Pancreas (tissue), 10 donors: ENCODE data around the gene DPP9. TPM values are rescaled to one million over a fixed set of nuclear protein-coding genes. Genes with fewer than 3 reads are reported as not detected.

Source experiments
- ATAC-seq, 4 donors: fragments of 200-7000 bp; cut with Tn5 transposase; one replicate each; pipeline versions ENCODE4 v1.8.0 to v1.9.1; 2020; ENCODE audit warnings: mild to moderate bottlenecking in 4 of 4, moderate library complexity in 4 of 4
- DNase-seq, 6 donors: peaks; one replicate each; pipeline ENCODE4 v3.0.0-alpha.2; 2020
- FAIRE-seq: peaks from 2 replicates; lab custom pipeline; 2012; peaks lifted over from hg19 to GRCh38; lab: Jason Lieb, UNC
- H3K27ac ChIP-seq, 4 donors: fragments of 200-600 bp; sonication (generic); 1 replicate in 3 of 4; 2 replicates in 1 of 4; pipeline versions ENCODE4 v1.5.0 to v1.8.0; 2020
- H3K27me3 ChIP-seq, 4 donors: fragments of 200-600 bp; one replicate each; pipeline ENCODE4 v1.8.0; 2021
- H3K36me3 ChIP-seq, 3 donors: fragments of 200-600 bp; sonication (generic) in 1 of 3; one replicate each; pipeline versions ENCODE4 v1.5.0 to v1.8.0; 2020 to 2021
- H3K4me1 ChIP-seq, 3 donors: fragments of 200-600 bp; one replicate each; pipeline ENCODE4 v1.8.0; 2021
- H3K4me3 ChIP-seq, 4 donors: fragments of 200-600 bp; sonication (generic) in 2 of 4; one replicate each; pipeline versions ENCODE4 v1.5.0 to v1.8.0; 2020 to 2021
- H3K9me3 ChIP-seq, 4 donors: fragments of 200-600 bp; one replicate each; pipeline ENCODE4 v1.8.0; 2021
- CTCF ChIP-seq, 4 donors: fragments of 200-600 bp; sonication (generic) in 3 of 4; IDR thresholded peaks; one replicate each; pipeline versions ENCODE4 v1.5.0 to v1.8.0; 2021; ENCODE audit warnings: antibody characterized with exemption in 4 of 4
- WGBS, 2 donors: extraction: QIAGEN DNeasy Blood & Tissue Kit; methylation state at CpG; one replicate each; pipeline ENCODE4 v1.1.7; 2013; 5-methylcytosine and 5-hydroxymethylcytosine counted together
- intact Hi-C, 3 donors: fragments of 100-400 bp; cut with DNase I; formaldehyde crosslinking; loops; one replicate each; pipeline versions ENCODE4 v1.11.1 to v1.14.2; 2022
- microRNA-seq, 2 donors: library from miRNA; unstranded; fragments of <30 nt; microRNA quantifications; one replicate each; pipeline versions ENCODE4 to v1.1.0, GENCODE V29; 2019 to 2020
- polyA plus RNA-seq, 2 donors: library from polyadenylated mRNA; stranded (reverse); fragments of 200-250 nt; gene quantifications; one replicate each; pipeline ENCODE4 v1.2.3, GENCODE V29; 2013
- total RNA-seq, 6 donors: library from RNA; stranded (reverse); fragmentation: NEBNext Ultra II Directional in 4 of 6; extraction: Animal tissue kit (Norgen Biotek cat#: 25700) in 4 of 6; gene quantifications; one replicate each; pipeline versions ENCODE4 v1.2.1 to v1.2.4, GENCODE V29; 2021 to 2023
- donor health status: healthy with polysubstance abuse.
- donor health status: DM: no; HTN: no; CAD: no; lungs with moderate emphysema.
- donor health status: DM: no; HTN: no; CAD: no.
- donor health status: control.
- donor health status: control.
- donor health status: Bipolar disorder and iron deficiency.
- donor health status: DM: yes; HTN: yes; CAD: no.
- donor health status: DM: no; HTN: no; CAD: no.
- donor health status: DM: no; HTN: no; CAD: no.
- donor health status: DM: yes; HTN: yes; CAD: no.

DPP9 gene
- total and polyA plus RNA-seq, 8 donors: 19.0 to 47.4 (median 26.1) TPM

- H3K4me1 ChIP-seq: peaks cover 0 to 13% (median 0%) of the 10 kb centered on the region in 3 donors
- H3K27me3 ChIP-seq: no peaks in the 10 kb centered on the region
- no peak for TF ChIP-seq CTCF (IDR thresholded peaks at IDR 0.05)
- WGBS, 2 donors: 41 to 44% methylated on average over 8 of the region's 8 CpGs
- FAIRE-seq (no peak), ATAC-seq (no peak), DNase-seq (no peak)
- no peaks in the 10 kb centered on the region for H3K9me3 ChIP-seq
- H3K36me3 ChIP-seq: no peaks in the 10 kb centered on the region
- no peak overlapping the region for H3K27ac ChIP-seq
- H3K4me3 ChIP-seq: peak overlapping the region in 1 of 4 donors; percentile 50
- intact Hi-C loops: no loop called here
These were observed 86.9 kb downstream of the DPP9 start for GRCh38 chr19:4636761-4637160.

- TF ChIP-seq CTCF (IDR thresholded peaks at IDR 0.05): peak; percentile 91 to 98 (median 95)
- peak; percentile 29 to 54 (median 42) for ATAC-seq
- H3K27me3 ChIP-seq: no peaks in the 10 kb centered on the region
- peak overlapping the region; percentile 6 to 50 (median 43) for H3K4me3 ChIP-seq
- WGBS, 2 donors: 1% methylated on average over 42 to 43 of the region's 43 CpGs
- no peaks in the 10 kb centered on the region for H3K9me3 ChIP-seq
- DNase-seq: peak; percentile 38 to 92 (median 73)
- peaks cover 0 to 13% (median 0%) of the 10 kb centered on the region in 3 donors for H3K4me1 ChIP-seq
- intact Hi-C loops: no loop called here
- no peak overlapping the region for H3K27ac ChIP-seq
- no peaks in the 10 kb centered on the region for H3K36me3 ChIP-seq
- no peak for FAIRE-seq
These were observed 87.4 kb downstream of the DPP9 start for GRCh38 chr19:4636151-4636717.

GRCh38 chr19:4635754-4636116 is 87.9 kb downstream of the DPP9 start:
- H3K27ac ChIP-seq: no peak overlapping the region
- intact Hi-C loops: no loop called here
- no peaks in the 10 kb centered on the region for H3K9me3 ChIP-seq
- 26 to 27% methylated on average over 12 to 13 of the region's 13 CpGs for WGBS, 2 donors
- no peak for TF ChIP-seq CTCF (IDR thresholded peaks at IDR 0.05)
- H3K4me1 ChIP-seq: peaks cover 0 to 13% (median 0%) of the 10 kb centered on the region in 3 donors
- no peaks in the 10 kb centered on the region for H3K27me3 ChIP-seq
- FAIRE-seq (no peak), DNase-seq (peak in 1 of 6 donors; percentile 19), ATAC-seq (no peak)
- H3K4me3 ChIP-seq: peak overlapping the region in 3 of 4 donors; percentile 38 to 50 (median 48)
- no peaks in the 10 kb centered on the region for H3K36me3 ChIP-seq

GRCh38 chr19:4633140-4633967 is 90.3 kb downstream of the DPP9 start:
- intact Hi-C loops: loop anchor here in 2 of 3 donors (5.0 kb wide), 1 partner anchor 56 kb away; no protein-coding TSS in a partner anchor
- WGBS, 2 donors: 13 to 22% methylated on average over 14 of the region's 14 CpGs
- Histone ChIP-seq H3K4me3 (no peak overlapping the region), H3K4me1 (peaks cover 0 to 8% (median 0%) of the 10 kb centered on the region in 3 donors), H3K36me3 (no peaks in the 10 kb centered on the region), H3K9me3 (no peaks in the 10 kb centered on the region), H3K27me3 (no peaks in the 10 kb centered on the region), H3K27ac (no peak overlapping the region)
- DNase-seq (peak in 5 of 6 donors; percentile 56 to 70 (median 63)), ATAC-seq (peak; percentile 70 to 86 (median 82)), FAIRE-seq (no peak)
- peak; percentile 33 to 66 (median 52) for TF ChIP-seq CTCF (IDR thresholded peaks at IDR 0.05)

Small RNAs within 50 kb of the gene (microRNA-seq; reads per million reads assigned to microRNA genes)
- 14.3 to 19.1 reads per million in 2 donors for gene MIR7-3

Other genes starting within 250 kb of the DPP9 start
- gene PLIN4, start 205.4 kb downstream of the DPP9 start, total RNA-seq: 10 to 100 TPM in 3 of 6 donors, 1 to 10 TPM in 3; 2.2 to 17.8 (median 9.2) TPM
- gene PLIN4, start 205.4 kb downstream of the DPP9 start, polyA plus RNA-seq: 100 to 1,000 TPM in 1 of 2 donors, 10 to 100 TPM in 1; 23.6 to 138 TPM
- 10 to 100 TPM; 30.6 to 80.2 (median 41.3) TPM for gene PLIN5, start 188.6 kb downstream of the DPP9 start, total RNA-seq
- gene PLIN5, start 188.6 kb downstream of the DPP9 start, polyA plus RNA-seq: 100 to 1,000 TPM; 193 to 533 TPM
- gene LRG1, start 183.8 kb downstream of the DPP9 start, total RNA-seq: 10 to 100 TPM in 5 of 6 donors, 1 to 10 TPM in 1; 7.9 to 53.6 (median 14.8) TPM
- gene LRG1, start 183.8 kb downstream of the DPP9 start, polyA plus RNA-seq: 10 to 100 TPM; 22.1 to 36.4 TPM
- 1 to 10 TPM; 2.2 to 4.7 (median 2.5) TPM for gene SEMA6B, start 164.2 kb downstream of the DPP9 start, total RNA-seq
- 1 to 10 TPM; 4.4 TPM for gene SEMA6B, start 164.2 kb downstream of the DPP9 start, polyA plus RNA-seq
- gene TNFAIP8L1, start 84.3 kb downstream of the DPP9 start, total RNA-seq: 1 to 10 TPM; 1.2 to 3.3 (median 1.6) TPM
- 1 to 10 TPM; 3.5 to 3.6 TPM for gene TNFAIP8L1, start 84.3 kb downstream of the DPP9 start, polyA plus RNA-seq
- 100 to 1,000 TPM in 1 of 6 donors, 10 to 100 TPM in 5; 56.7 to 102 (median 66.4) TPM for gene MYDGF, start 53.5 kb downstream of the DPP9 start, total RNA-seq
- gene MYDGF, start 53.5 kb downstream of the DPP9 start, polyA plus RNA-seq: 10 to 100 TPM; 50.3 to 80.6 TPM
- 1 to 10 TPM; 5.4 to 9.2 (median 6.5) TPM for gene FEM1A, start 67.9 kb upstream of the DPP9 start, total RNA-seq
- 1 to 10 TPM; 3.3 to 4.6 TPM for gene FEM1A, start 67.9 kb upstream of the DPP9 start, polyA plus RNA-seq
- 10 to 100 TPM in 1 of 6 donors, 1 to 10 TPM in 5; 4.9 to 14.1 (median 6.4) TPM for gene TICAM1, start 107.9 kb upstream of the DPP9 start, total RNA-seq
- gene TICAM1, start 107.9 kb upstream of the DPP9 start, polyA plus RNA-seq: 10 to 100 TPM; 10.7 to 13.9 TPM
- gene PLIN3, start 143.8 kb upstream of the DPP9 start, total RNA-seq: 10 to 100 TPM in 5 of 6 donors, 1 to 10 TPM in 1; 9.3 to 27.5 (median 13.0) TPM
- 10 to 100 TPM in 1 of 2 donors, 1 to 10 TPM in 1; 9.6 to 34.2 TPM for gene PLIN3, start 143.8 kb upstream of the DPP9 start, polyA plus RNA-seq
- gene ARRDC5, start 179.1 kb upstream of the DPP9 start, total RNA-seq: under 1 TPM in 3 of 6 donors, not detected in 3; 0.12 to 0.15 (median 0.14) TPM
- under 1 TPM in 1 of 2 donors, not detected in 1; 0.09 TPM for gene ARRDC5, start 179.1 kb upstream of the DPP9 start, polyA plus RNA-seq
- 1 to 10 TPM in 3 of 6 donors, under 1 TPM in 3; 0.28 to 1.7 (median 0.96) TPM for gene UHRF1, start 185.7 kb upstream of the DPP9 start, total RNA-seq
- under 1 TPM; 0.45 to 0.84 TPM for gene UHRF1, start 185.7 kb upstream of the DPP9 start, polyA plus RNA-seq
- 10 to 100 TPM; 13.8 to 22.7 (median 18.5) TPM for gene KDM4B, start 245.3 kb upstream of the DPP9 start, total RNA-seq
- gene KDM4B, start 245.3 kb upstream of the DPP9 start, polyA plus RNA-seq: 10 to 100 TPM; 15.0 to 24.0 TPM